ENCODE data around the gene MSH3.

DNA sequence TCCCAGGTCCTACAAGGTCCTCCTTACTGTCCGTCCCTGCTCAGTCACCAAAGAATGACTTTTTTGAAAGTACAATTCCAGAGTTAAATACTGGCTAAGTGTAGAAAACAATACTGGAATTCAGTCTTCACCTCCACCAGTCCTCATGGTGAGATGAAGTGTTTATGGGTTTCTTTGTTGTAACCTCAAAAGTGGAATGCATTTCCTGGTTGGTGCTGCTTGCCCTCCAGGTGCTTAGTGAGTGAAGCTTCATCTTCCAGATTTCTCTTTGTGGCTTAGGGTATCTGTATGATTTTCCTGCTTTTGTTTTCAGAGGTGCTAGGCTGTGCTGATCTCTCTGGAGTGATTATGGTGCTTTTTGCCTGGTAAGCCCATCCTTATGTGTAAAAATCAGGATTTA lies 49.8 kb downstream of the MSH3 start:
- TF ChIP-seq FOXJ3 (CRISPR knock-in tag; IDR thresholded peaks at IDR 0.05) = no peak
- TF ChIP-seq SIN3A (IDR thresholded peaks at IDR 0.05; ENCODE audit: borderline replicate concordance, low read depth, low read length) = no peak
- TF ChIP-seq, protein P1, sequence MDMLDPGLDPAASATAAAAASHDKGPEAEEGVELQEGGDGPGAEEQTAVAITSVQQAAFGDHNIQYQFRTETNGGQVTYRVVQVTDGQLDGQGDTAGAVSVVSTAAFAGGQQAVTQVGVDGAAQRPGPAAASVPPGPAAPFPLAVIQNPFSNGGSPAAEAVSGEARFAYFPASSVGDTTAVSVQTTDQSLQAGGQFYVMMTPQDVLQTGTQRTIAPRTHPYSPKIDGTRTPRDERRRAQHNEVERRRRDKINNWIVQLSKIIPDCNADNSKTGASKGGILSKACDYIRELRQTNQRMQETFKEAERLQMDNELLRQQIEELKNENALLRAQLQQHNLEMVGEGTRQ (IDR thresholded peaks at IDR 0.05; ENCODE audit: borderline replicate concordance, low read depth, low read length) = no peak
